Thyroid gland (tissue), 4 donors: ENCODE data around the gene COL4A1.

ENCODE experiments used
- CTCF ChIP-seq, 6 experiments: fragments of 200-600 bp in 3 of 6; fragments of 450-650 bp in 3 of 6; sonication (generic) in 3 of 6; IDR thresholded peaks; one replicate each; pipeline ENCODE4 v1.5.1; 2016 to 2019; ENCODE audit warnings: antibody characterized with exemption in 6 of 6, mild to moderate bottlenecking in 2 of 6, inconsistent platforms in 1 of 6, moderate library complexity in 1 of 6
- POLR2A ChIP-seq, 2 donors: fragments of 450-650 bp; IDR thresholded peaks; one replicate each; pipeline ENCODE4 v1.6.1; 2017; ENCODE audit warnings: antibody characterized with exemption in 2 of 2, mild to moderate bottlenecking in 2 of 2, moderate library complexity in 1 of 2

DNA sequence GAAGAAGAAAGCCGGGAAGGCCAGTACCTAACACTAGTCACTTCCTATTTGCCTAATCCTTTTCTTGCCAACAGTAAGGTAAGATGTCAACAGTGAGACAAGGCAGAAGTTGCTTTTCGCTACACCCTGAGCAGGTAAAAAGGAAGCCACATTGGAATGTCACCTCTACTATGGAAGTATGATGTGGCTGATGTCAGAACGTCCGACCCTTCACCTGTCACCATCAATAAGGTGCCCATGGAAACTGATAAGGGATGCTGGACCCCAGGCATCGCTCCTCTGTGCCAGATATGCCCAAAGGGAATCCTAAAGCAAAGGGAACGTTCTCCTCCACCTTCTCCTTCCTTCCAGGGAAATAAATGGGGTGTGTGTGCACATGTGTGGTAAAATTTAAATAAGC lies 34.3 kb downstream of the COL4A1 start:
- no peak for TF ChIP-seq CTCF (IDR thresholded peaks at IDR 0.05)
- TF ChIP-seq POLR2A (IDR thresholded peaks at IDR 0.05): no peak
